Germinal center (tissue), 1 donor: ENCODE results near the gene CTBP2.

Source experiments
- DNase-seq: peaks from one replicate; pipeline ENCODE4 v3.0.0; 2012; ENCODE audit warnings: mixed read lengths, low spot score

Gene CTBP2

GRCh38 chr10:124941823-124942222 is 218.5 kb downstream of the CTBP2 start, which contains the start of gene ZRANB1:
Gene ZRANB1 (plus strand): TSS chr10:124942123. CDS start chr10:124942494, 371 bp downstream.
- DNase-seq = no peak

GRCh38 chr10:124939290-124939689 is 221.1 kb downstream of the CTBP2 start:
- no peak for DNase-seq

- no peak for DNase-seq
Measured at GRCh38 chr10:124936813-124937212, 223.6 kb downstream of the CTBP2 start.

GRCh38 chr10:124935946-124936345 is 224.4 kb downstream of the CTBP2 start:
- DNase-seq = no peak
